HG03558 (cell line): ENCODE results near the gene C11orf42.

ENCODE experiments used
- ATAC-seq: cut with Tn5 transposase; IDR thresholded peaks from one replicate; pipeline ENCODE4 v1.9.1; 2021; ENCODE audit warnings: moderate number of reproducible peaks; ENCODE audit not compliant: unreplicated experiment; ENCODE audit errors: extremely low read depth

The C11orf42 gene

GRCh38 chr11:6205366-6205765 lies at the start of gene C11orf42:
Gene C11orf42 (plus strand): TSS chr11:6205557. CDS start chr11:6205616, 59 bp downstream.
- no peak for ATAC-seq

- ATAC-seq = no peak
Observed at GRCh38 chr11:6156628-6157359, 48.6 kb upstream of the C11orf42 start.

- no peak for ATAC-seq
Observed at GRCh38 chr11:6170226-6170625, 35.1 kb upstream of the C11orf42 start, which contains the start of gene OR52B2. Gene OR52B2 (minus strand): TSS chr11:6170326. CDS start chr11:6170326, 0 bp downstream.

- ATAC-seq = no peak
Observed at GRCh38 chr11:6175440-6175839, 29.9 kb upstream of the C11orf42 start.

- no peak for ATAC-seq
Observed at GRCh38 chr11:6191742-6192141, 13.6 kb upstream of the C11orf42 start.

- no peak for ATAC-seq
Observed at GRCh38 chr11:6194065-6194581, 11.2 kb upstream of the C11orf42 start.

- no peak for ATAC-seq
Observed at GRCh38 chr11:6196396-6196795, 9.0 kb upstream of the C11orf42 start.

- no peak for ATAC-seq
Observed at GRCh38 chr11:6197466-6198200, 7.7 kb upstream of the C11orf42 start.

- ATAC-seq = no peak
Observed at GRCh38 chr11:6199174-6199810, 6.1 kb upstream of the C11orf42 start, which contains the start of gene OR52W1. Gene OR52W1 (plus strand): TSS chr11:6199224. CDS start chr11:6199224, 0 bp downstream.

- no peak for ATAC-seq
Observed at GRCh38 chr11:6200975-6201374, 4.4 kb upstream of the C11orf42 start.

GRCh38 chr11:6201481-6201880 lies 3.9 kb upstream of the C11orf42 start:
- ATAC-seq = no peak

- no peak for ATAC-seq
Observed at GRCh38 chr11:6202041-6202440, 3.3 kb upstream of the C11orf42 start.

- no peak for ATAC-seq
Observed at GRCh38 chr11:6203327-6203726, 2.0 kb upstream of the C11orf42 start.

- no peak for ATAC-seq
Observed at GRCh38 chr11:6204706-6205105, 651 bp upstream of the C11orf42 start.

GRCh38 chr11:6206456-6207180 lies 1.3 kb downstream of the C11orf42 start:
- no peak for ATAC-seq

- ATAC-seq = no peak
Observed at GRCh38 chr11:6209801-6210200, 4.4 kb downstream of the C11orf42 start.

- ATAC-seq = no peak
Observed at GRCh38 chr11:6210274-6210955, 5.1 kb downstream of the C11orf42 start.

GRCh38 chr11:6214530-6214929 lies 9.2 kb downstream of the C11orf42 start:
- ATAC-seq = no peak

GRCh38 chr11:6216501-6216900 lies 11.1 kb downstream of the C11orf42 start:
- ATAC-seq = no peak

GRCh38 chr11:6217722-6218121 lies 12.4 kb downstream of the C11orf42 start:
- ATAC-seq = no peak
